Activated CD4-positive, alpha-beta T cell treated with anti-CD3 and anti-CD28 coated beads, Interleukin-2, amount 50 U/mL, for 1 hour (primary cell): ENCODE measurements around the gene DHPS.
A peak's percentile ranks its signal among the peaks of the same experiment; 100 is the strongest.
"Not testable (repeated sequence)": the region's sequence is repeated elsewhere in the genome, so short reads cannot be mapped to it uniquely, and the experiment has no call there.

Experiments used
- DNase-seq: peaks from one replicate; pipeline ENCODE4 v3.0.0-alpha.2; 2020

The DHPS gene

DNA sequence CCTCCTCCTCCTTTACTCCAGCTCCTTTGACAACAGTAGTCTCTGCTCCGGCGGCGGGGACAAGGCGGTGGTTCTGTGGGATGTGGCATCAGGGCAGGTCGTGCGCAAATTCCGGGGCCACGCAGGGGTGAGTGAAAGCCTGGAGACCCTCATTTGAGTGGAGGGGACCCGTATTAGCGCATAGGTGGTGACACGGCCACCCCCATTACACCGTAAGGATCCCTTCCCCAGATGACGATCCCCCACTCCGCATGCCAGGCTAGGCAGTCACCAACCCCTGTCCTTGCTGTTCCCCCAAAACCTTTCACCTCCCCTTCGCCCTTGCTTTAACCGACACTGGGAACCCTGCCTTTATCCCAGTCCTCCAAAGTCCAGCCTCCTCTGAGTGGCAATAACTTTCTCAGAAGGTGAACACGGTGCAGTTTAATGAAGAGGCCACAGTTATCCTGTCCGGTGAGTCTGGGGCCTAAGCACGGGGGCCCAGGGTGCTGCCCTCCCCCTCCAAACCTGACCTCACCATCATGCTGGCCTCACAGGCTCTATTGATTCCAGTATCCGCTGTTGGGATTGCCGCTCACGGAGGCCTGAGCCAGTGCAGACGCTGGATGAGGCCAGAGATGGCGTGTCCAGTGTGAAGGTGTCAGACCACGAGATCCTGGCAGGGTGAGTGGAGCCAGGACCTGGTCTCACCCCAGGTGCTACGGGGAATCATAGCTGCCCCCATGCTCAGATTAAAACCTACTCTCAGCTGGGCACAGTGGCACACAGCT lies 11.3 kb downstream of the DHPS start:
- DNase-seq: no peak

- peak; percentile 70 for DNase-seq
Measured at GRCh38 chr19:12669270-12670158, 12.2 kb downstream of the DHPS start.

DNA sequence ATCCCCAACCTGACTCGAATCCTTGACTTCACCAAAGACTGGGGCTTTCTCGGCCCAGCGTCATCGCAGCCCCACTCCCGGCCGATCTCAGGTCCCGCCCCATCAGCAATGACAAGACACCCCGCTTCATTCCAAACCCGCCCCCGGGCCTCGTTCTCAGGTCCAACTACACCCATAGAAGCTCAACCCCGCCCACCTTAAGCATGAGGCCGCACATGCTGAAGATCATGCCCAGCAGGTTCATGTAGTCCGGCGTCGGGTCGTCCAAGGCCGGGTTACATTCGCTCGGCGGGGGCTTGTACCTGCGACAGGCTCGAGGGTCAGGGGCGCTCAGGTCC lies 12.8 kb downstream of the DHPS start:
- DNase-seq: peak; percentile 71

DNA sequence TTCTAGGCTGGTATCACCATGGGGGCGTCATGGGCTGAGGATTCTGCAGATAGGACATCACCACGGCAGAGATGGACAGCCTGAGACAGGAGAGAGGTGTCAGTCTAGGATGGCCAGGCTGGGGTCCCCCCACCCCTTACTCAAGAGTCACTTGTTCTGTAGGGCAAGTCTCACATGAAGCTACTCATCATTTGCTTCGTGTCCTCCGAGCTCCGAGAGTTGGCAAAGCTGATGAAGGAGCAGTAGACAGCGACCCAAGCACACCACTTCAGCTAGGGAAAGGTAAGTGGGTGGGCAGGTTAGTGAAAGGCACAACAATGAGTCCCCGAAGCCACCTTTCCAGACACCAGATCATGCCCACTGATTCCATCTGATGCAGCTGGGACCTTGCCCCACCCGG lies 13.3 kb downstream of the DHPS start:
- DNase-seq: no peak

DNA sequence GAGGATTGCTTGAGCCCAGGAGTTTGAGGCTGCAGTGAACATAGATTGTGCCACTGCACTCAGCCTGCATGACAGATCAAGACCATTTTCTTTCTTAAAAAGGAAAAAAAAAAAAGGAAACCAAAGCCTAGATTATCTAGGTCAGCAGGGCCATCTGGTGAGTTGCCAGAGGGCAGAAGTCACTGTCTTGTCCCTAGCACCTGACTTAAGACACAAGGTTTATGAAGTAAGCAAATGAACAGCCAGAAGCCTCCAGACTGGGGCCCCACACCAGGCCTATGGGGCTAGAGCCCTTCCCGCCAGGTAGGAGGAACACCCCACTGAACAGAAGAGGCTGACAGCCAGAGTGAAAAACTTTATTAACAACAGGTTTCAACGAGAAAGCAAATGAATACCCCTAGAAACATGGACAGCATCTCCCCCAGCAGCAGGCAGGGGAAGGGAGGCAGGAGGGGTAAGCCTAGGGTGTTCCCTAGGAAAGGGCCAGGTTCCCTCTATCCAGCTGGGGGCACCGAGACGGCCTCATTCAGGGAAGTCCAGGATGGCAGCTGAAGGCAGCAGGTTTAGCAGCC lies 13.9 kb downstream of the DHPS start:
- no peak for DNase-seq

- peak; percentile 74 for DNase-seq
Measured at GRCh38 chr19:12666265-12667048, 15.2 kb downstream of the DHPS start, which contains the start of the genes MAN2B1 and WDR83. TSS of gene MAN2B1 (minus strand) at chr19:12666742. CDS start at chr19:12666701, 41 bp downstream. TSS of gene WDR83 (plus strand) at chr19:12666807. CDS start at chr19:12669791, 2,984 bp downstream.

- no peak for DNase-seq
Measured at GRCh38 chr19:12665671-12666264, 15.9 kb downstream of the DHPS start.

- DNase-seq: peak; percentile 52
Measured at GRCh38 chr19:12665281-12665573, 16.5 kb downstream of the DHPS start.

GRCh38 chr19:12664406-12665280 lies 17.0 kb downstream of the DHPS start:
- no peak for DNase-seq

DNA sequence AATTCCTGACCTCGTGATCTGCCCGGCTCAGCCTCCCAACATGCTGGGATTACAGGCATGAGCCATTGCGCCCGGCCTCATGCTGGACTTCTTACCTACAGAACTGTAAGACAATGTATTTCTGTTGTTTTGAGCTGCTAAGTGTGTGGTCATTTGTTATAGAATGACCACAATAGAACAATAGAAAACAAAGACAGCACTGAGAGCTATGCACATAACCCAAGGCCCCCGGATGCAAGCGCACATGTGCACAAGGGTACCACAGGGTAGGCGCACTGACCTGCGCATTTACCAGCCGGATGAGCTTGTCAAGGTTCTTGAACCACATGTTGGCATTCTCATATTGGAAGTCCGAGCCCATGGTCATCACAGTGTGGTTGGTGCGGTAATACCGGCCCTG lies 20.7 kb downstream of the DHPS start:
- DNase-seq: no peak

GRCh38 chr19:12657966-12658365 lies 23.7 kb downstream of the DHPS start:
- no peak for DNase-seq

GRCh38 chr19:12656899-12657571 lies 24.6 kb downstream of the DHPS start:
- no peak for DNase-seq

DNA sequence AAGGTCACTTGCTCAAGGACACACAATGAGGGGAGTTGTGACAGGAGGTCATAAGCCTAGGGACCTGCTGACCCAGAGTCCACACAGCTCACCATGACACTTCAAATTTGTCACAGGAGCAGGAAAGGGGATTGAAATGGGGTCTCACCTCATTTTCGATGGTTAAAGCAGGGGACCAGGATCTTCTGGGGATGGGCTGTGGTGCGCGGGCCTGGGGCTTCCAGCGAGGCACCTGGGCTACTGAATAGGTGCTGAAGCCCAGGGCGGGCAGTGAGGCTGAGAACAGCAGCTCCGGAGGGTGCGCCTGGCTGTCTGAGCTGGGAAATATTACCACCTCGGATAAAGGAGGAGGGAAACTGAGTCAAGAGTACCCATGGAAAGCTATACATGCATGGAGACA lies 26.1 kb downstream of the DHPS start:
- DNase-seq: no peak

GRCh38 chr19:12652219-12652618 lies 29.5 kb downstream of the DHPS start:
- no peak for DNase-seq

- no peak for DNase-seq
Measured at GRCh38 chr19:12649941-12650340, 31.7 kb downstream of the DHPS start.

GRCh38 chr19:12648088-12648487 lies 33.6 kb downstream of the DHPS start:
- no peak for DNase-seq

DNA sequence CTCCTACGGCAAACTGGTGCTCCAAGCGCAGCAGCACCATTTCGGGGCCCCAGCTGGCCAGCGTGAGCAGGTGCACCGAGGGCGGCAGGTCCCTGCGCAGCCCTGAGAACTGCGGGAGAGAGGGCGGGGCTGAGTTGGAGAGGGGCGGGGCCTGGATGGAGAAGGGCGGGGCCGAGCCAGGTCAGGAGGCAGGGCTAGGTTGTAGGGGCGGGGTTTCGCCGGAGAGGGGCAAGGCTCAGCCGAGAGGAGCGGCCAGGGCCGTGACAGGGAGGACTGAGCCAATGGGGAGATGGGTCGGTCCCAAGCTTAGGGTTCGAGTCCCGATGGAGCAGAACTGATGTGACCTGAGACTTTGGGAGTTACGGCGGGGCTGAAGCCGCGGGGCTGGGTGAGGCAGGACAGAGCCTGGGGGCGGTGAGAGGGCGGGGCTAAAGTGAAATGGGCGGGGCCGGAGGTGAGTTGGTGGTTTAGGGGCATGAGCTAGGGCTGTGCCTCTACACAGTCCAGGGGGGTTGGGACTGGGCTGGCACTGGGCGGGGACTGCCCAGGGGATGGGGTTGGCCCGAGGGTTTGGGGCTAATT lies 34.1 kb downstream of the DHPS start:
- DNase-seq: no peak

GRCh38 chr19:12647047-12647446 lies 34.6 kb downstream of the DHPS start:
- no peak for DNase-seq

DNA sequence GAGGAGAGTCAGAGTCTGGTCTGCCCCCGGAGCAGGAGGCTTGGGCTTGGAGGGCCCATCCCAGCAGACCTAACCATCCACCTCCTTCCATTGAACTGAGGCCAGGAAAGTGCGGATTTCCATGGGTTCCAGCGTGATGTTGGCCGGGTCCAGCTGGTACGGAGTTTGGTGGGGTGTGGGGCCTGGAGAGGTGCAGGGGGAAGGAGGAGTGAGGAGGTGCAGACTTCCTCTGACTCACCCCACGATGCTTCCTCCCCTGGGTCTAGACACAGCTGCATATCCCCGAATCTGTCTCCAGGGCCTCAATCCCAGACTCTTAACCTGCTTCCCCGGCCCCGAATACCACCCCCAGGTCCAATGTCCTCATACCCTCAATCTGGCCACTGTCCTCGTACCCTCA lies 35.1 kb downstream of the DHPS start:
- DNase-seq: no peak

DNA sequence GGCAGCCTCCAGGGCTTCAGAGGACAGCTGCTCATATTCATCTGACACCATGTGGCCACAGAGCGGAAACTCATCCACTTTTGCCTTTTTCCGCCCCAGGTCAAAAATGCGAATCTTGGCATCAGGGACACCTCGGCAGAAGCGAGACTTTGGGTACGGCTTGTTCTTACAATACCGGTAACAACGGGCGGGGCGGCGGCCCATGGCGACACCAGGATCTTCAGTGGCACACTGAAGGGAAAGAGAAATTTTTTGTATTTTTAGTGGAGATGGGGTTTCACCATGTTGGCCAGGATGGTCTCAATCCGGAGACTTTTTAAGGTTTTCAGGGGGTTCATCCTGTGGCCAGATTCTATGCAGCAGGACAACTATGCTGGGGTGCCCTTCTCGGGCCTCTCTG lies 38.0 kb downstream of the DHPS start:
- not testable (repeated sequence) for DNase-seq

- DNase-seq: no peak
Measured at GRCh38 chr19:12642506-12642905, 39.2 kb downstream of the DHPS start.
